HepG2 (cell line): Measurements from ENCODE around the gene FTL. TPM values are rescaled to one million over a fixed set of nuclear protein-coding genes. Genes with fewer than 3 reads are reported as not detected.
A peak's percentile ranks its signal among the peaks of the same experiment; 100 is the strongest.

Experiments used
- ATF1 ChIP-seq: IDR thresholded peaks from 2 replicates; pipeline ENCODE4 v1.6.1; 2016; ENCODE audit warnings: mild to moderate bottlenecking, control low read depth
- ATRX ChIP-seq: sonication (generic); formaldehyde crosslinking; IDR thresholded peaks from 2 replicates; pipeline ENCODE4 v1.4.0; 2020; ENCODE audit warnings: missing genetic modification reagents, borderline replicate concordance
- GABPA ChIP-seq, 2 experiments: IDR thresholded peaks; 2 replicates each; pipeline ENCODE4 v1.6.1; 2011 to 2016; ENCODE audit warnings: low read depth in 2 of 2, low read length in 1 of 2, missing biosample characterization in 1 of 2, missing genetic modification characterization in 1 of 2
- GTF2F1 ChIP-seq: fragments of 150-350 bp; IDR thresholded peaks from 2 replicates; pipeline ENCODE4 v1.6.1; 2014; ENCODE audit warnings: low read length
- HES4 ChIP-seq: sonication (generic); formaldehyde crosslinking; IDR thresholded peaks from 2 replicates; pipeline ENCODE4 v1.9.0; 2021; ENCODE audit warnings: mild to moderate bottlenecking, missing genetic modification reagents, borderline replicate concordance
- HMG20B ChIP-seq: conservative IDR thresholded peaks from 2 replicates; pipeline ENCODE4 v1.6.1; 2016; ENCODE audit warnings: missing genetic modification reagents, missing compliant biosample characterization
- HOMEZ ChIP-seq: IDR thresholded peaks from 2 replicates; pipeline ENCODE4 v1.6.1; 2016; ENCODE audit warnings: low read depth
- PAX8 ChIP-seq: sonication (generic); formaldehyde crosslinking; IDR thresholded peaks from 2 replicates; pipeline ENCODE4 v1.8.0; 2022; ENCODE audit warnings: mild to moderate bottlenecking, missing genetic modification reagents, borderline replicate concordance
- PBX3 ChIP-seq: sonication (generic); formaldehyde crosslinking; IDR thresholded peaks from 2 replicates; pipeline ENCODE4 v1.8.1; 2023; ENCODE audit warnings: missing genetic modification reagents, inconsistent platforms, borderline replicate concordance
- PHF20 ChIP-seq: sonication (generic); formaldehyde crosslinking; IDR thresholded peaks from 2 replicates; pipeline ENCODE4 v1.5.0; 2020; ENCODE audit warnings: mild to moderate bottlenecking, missing genetic modification reagents
- SMARCE1 ChIP-seq: fragments of 450-650 bp; IDR thresholded peaks from 2 replicates; pipeline ENCODE4 v1.6.1; 2017; ENCODE audit warnings: borderline replicate concordance
- SP140L ChIP-seq: sonication (generic); formaldehyde crosslinking; IDR thresholded peaks from 2 replicates; pipeline ENCODE4 v1.4.0; 2020; ENCODE audit warnings: missing genetic modification reagents, borderline replicate concordance
- SRSF4 ChIP-seq: fragments of 200-400 bp; formaldehyde crosslinking; IDR thresholded peaks from one replicate; pipeline ENCODE4 v1.6.1; 2018; ENCODE audit warnings: mild to moderate bottlenecking, low read depth, low read length, moderate library complexity; ENCODE audit not compliant: poor library complexity, severe bottlenecking
- STAG1 ChIP-seq: sonication (generic); formaldehyde crosslinking; IDR thresholded peaks from 2 replicates; pipeline ENCODE4 v1.4.0; 2020; ENCODE audit warnings: missing genetic modification reagents
- TRIM24 ChIP-seq: sonication (generic); formaldehyde crosslinking; IDR thresholded peaks from 2 replicates; pipeline ENCODE4 v1.8.0; 2022; ENCODE audit warnings: mild to moderate bottlenecking, missing genetic modification reagents
- WIZ ChIP-seq: sonication (generic); formaldehyde crosslinking; IDR thresholded peaks from 2 replicates; pipeline ENCODE4 v1.5.1; 2020; ENCODE audit warnings: mild to moderate bottlenecking, missing genetic modification reagents
- ZSCAN9 ChIP-seq: IDR thresholded peaks from 2 replicates; pipeline ENCODE4 v1.6.1; 2016; ENCODE audit warnings: borderline replicate concordance
- polyA plus RNA-seq, 8 experiments: library from polyadenylated mRNA; depleted of rRNA in 3 of 8; stranded (reverse) in 7 of 8; unstranded in 1 of 8; fragments of >200 nt; fragmentation: Illumina TruSeq in 4 of 8; extraction: Trizol in 4 of 8; gene quantifications; 2 replicates each; pipeline versions ENCODE4 v1.2.1 to v1.2.3, GENCODE V29; 2011 to 2016; ENCODE audit warnings: low read depth in 4 of 8, missing spikeins in 1 of 8, mixed read lengths in 1 of 8; ENCODE audit not compliant: insufficient read depth in 1 of 8
- total RNA-seq, 5 experiments: library from RNA; depleted of rRNA; stranded (reverse); fragments of >200 nt; fragmentation: Illumina TruSeq; extraction: Trizol; gene quantifications; 2 replicates each; pipeline ENCODE4 v1.2.3, GENCODE V29; 2016; ENCODE audit warnings: low read depth in 1 of 5
- TF ChIP-seq, protein P1 (sequence below): sonication (generic); formaldehyde crosslinking; IDR thresholded peaks from 2 replicates; pipeline ENCODE4 v1.8.1; 2023; ENCODE audit warnings: mild to moderate bottlenecking, inconsistent platforms, moderate library complexity, missing genetic modification reagents, borderline replicate concordance

The FTL gene
- total and polyA plus RNA-seq, 2 of the 13 experiments (the other 11 are each of a cell fraction or from before 2014, with no cell fraction given), result 2,721 to 8,800 TPM

GRCh38 chr19:48975947-48976847 lies 11.1 kb downstream of the FTL start (continued):
- TF ChIP-seq HMG20B (CRISPR knock-in tag) (no peak), STAG1 (no peak), HES4 (no peak), SMARCE1 (no peak), HOMEZ (CRISPR knock-in tag) (no peak), PHF20 (no peak), PAX8 (CRISPR knock-in tag) (no peak), ATF1 (CRISPR knock-in tag) (peak; percentile 29; the same call in 1 of the 2 replicates), GTF2F1 (no peak), SP140L (CRISPR knock-in tag) (no peak), ZSCAN9 (CRISPR knock-in tag) (no peak), WIZ (CRISPR knock-in tag) (no peak), PBX3 (no peak), ATRX (CRISPR knock-in tag) (no peak), SRSF4 (no peak), GABPA (IDR thresholded peaks at IDR 0.05; ENCODE audit: low read depth, low read length) (peak; percentile 9; the same call in 1 of the 2 replicates), GABPA (CRISPR knock-in tag; IDR thresholded peaks at IDR 0.05; ENCODE audit: low read depth) (peak; percentile 81), TRIM24 (CRISPR knock-in tag) (no peak)
- TF ChIP-seq, protein P1, sequence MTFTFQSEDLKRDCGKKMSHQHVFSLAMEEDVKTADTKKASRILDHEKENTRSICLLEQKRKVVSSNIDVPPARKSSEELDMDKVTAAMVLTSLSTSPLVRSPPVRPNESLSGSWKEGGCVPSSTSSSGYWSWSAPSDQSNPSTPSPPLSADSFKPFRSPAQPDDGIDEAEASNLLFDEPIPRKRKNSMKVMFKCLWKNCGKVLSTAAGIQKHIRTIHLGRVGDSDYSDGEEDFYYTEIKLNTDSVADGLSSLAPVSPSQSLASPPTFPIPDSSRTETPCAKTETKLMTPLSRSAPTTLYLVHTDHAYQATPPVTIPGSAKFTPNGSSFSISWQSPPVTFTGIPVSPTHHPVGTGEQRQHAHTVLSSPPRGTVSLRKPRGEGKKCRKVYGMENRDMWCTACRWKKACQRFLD, result no peak
